ENCODE data around the gene KHDC1L. TPM values are rescaled to one million over a fixed set of nuclear protein-coding genes. Genes with fewer than 3 reads are reported as not detected.

The KHDC1L gene
- total and polyA plus RNA-seq, 2 donors (not counting 1 experiment from before 2014, with no cell fraction given): not detected

DNA sequence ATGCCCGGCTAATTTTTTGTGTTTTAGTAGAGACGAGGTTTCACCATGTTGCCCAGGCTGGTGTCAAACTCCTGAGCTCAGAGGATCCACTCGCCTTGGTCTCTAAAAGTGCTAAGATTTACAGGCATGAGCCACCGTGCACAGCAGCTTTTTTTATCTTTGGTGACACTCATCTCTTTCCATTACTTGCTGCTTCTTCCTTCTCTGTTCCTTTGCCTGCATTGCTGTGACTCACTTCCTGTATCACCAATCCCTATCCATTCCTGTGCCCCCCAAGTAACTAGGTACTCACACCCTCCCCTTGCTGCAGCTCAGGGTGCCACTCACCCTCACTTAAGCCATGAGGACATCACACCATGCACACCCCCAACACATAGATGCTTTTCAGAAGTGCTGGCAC, 24.6 kb downstream of the KHDC1L start:
- no peak overlapping the region for H3K4me3 ChIP-seq (ENCODE audit: control extremely low read depth in 1 of 5, extremely low read depth in 1 of 5, insufficient read depth in 1 of 5, low read depth in 2 of 5, low read length in 4 of 5)
- no peak overlapping the region for H2AFZ ChIP-seq (ENCODE audit: insufficient read depth, low read depth, low read length, poor library complexity, severe bottlenecking)
- Mint-ChIP-seq H3K27ac (no peak overlapping the region), H3K9me3 (ENCODE audit: insufficient read depth) (no peaks in the 10 kb centered on the region), H3K4me1 (no peaks in the 10 kb centered on the region), H3K4me3 (no peak overlapping the region), H3K27me3 (no peaks in the 10 kb centered on the region)
- H3K79me2 ChIP-seq (ENCODE audit: control insufficient read depth, insufficient read depth, low read length): no peaks in the 10 kb centered on the region
- H4K20me1 ChIP-seq (ENCODE audit: control insufficient read depth, insufficient read depth, low read length, poor library complexity, severe bottlenecking): no peaks in the 10 kb centered on the region
- no peaks in the 10 kb centered on the region for H3K4me1 ChIP-seq (ENCODE audit: control insufficient read depth in 2 of 2, insufficient read depth in 2 of 2, low read length in 2 of 2)
- H3K36me3 ChIP-seq (replicated peaks in 1 of 2; ENCODE audit: control extremely low read depth in 1 of 2, control insufficient read depth in 1 of 2, extremely low read depth in 1 of 2, insufficient read depth in 2 of 2, low read length in 1 of 2): no peaks in the 10 kb centered on the region
- DNase-seq (no peak), ATAC-seq (ENCODE audit: low read depth) (no peak)
- peaks cover 0 to under 1% (median 0%) of the 10 kb centered on the region in 3 donors for H3K9me3 ChIP-seq (ENCODE audit: control extremely low read depth in 1 of 3, control insufficient read depth in 2 of 3, insufficient read depth in 1 of 3, low read length in 2 of 3)
- intact Hi-C loops (cut with micrococcal nuclease): no loop called here
- H3K27ac ChIP-seq (ENCODE audit: low read length in 2 of 2): no peak overlapping the region
- no peak overlapping the region for H3K9ac ChIP-seq (ENCODE audit: low read length)
- TF ChIP-seq CTCF (IDR thresholded peaks at IDR 0.05): no peak
- TF ChIP-seq EZH2 (IDR thresholded peaks at IDR 0.05; ENCODE audit: borderline replicate concordance, insufficient read depth, low read depth, low read length, poor library complexity, severe bottlenecking): no peak
- no peak overlapping the region for H3K4me2 ChIP-seq (replicated peaks; ENCODE audit: low read depth, low read length, poor library complexity, severe bottlenecking)
- ChIA-PET CTCF (no interaction called here), POLR2A (no interaction called here)
- H3K27me3 ChIP-seq (replicated peaks in 1 of 4; ENCODE audit: control extremely low read depth in 1 of 4, control insufficient read depth in 3 of 4, insufficient read depth in 4 of 4, low read length in 3 of 4): no peaks in the 10 kb centered on the region
- 81% methylated on average over 4 of the region's 4 CpGs for WGBS (ENCODE audit: insufficient coverage)

- no peaks in the 10 kb centered on the region for H3K27me3 Mint-ChIP-seq
- no peak overlapping the region for H3K27ac Mint-ChIP-seq
- WGBS (ENCODE audit: insufficient coverage): 100% methylated on average over 1 of the region's 3 CpGs
- no peaks in the 10 kb centered on the region for H3K4me1 Mint-ChIP-seq
- no peaks in the 10 kb centered on the region for H3K9me3 ChIP-seq (ENCODE audit: control extremely low read depth in 1 of 3, control insufficient read depth in 2 of 3, insufficient read depth in 1 of 3, low read length in 2 of 3)
- no peaks in the 10 kb centered on the region for H3K4me1 ChIP-seq (ENCODE audit: control insufficient read depth in 2 of 2, insufficient read depth in 2 of 2, low read length in 2 of 2)
- POLR2A ChIA-PET: no interaction called here
- CTCF ChIA-PET: no interaction called here
- no peak overlapping the region for H2AFZ ChIP-seq (ENCODE audit: insufficient read depth, low read depth, low read length, poor library complexity, severe bottlenecking)
- H3K4me3 ChIP-seq (ENCODE audit: control extremely low read depth in 1 of 5, extremely low read depth in 1 of 5, insufficient read depth in 1 of 5, low read depth in 2 of 5, low read length in 4 of 5): no peak overlapping the region
- H3K79me2 ChIP-seq (ENCODE audit: control insufficient read depth, insufficient read depth, low read length): no peaks in the 10 kb centered on the region
- H3K4me3 Mint-ChIP-seq: no peak overlapping the region
- DNase-seq (no peak), ATAC-seq (ENCODE audit: low read depth) (no peak)
- H3K9me3 Mint-ChIP-seq (ENCODE audit: insufficient read depth): no peaks in the 10 kb centered on the region
- H3K27ac ChIP-seq (ENCODE audit: low read length in 2 of 2): no peak overlapping the region
- H3K27me3 ChIP-seq (replicated peaks in 1 of 4; ENCODE audit: control extremely low read depth in 1 of 4, control insufficient read depth in 3 of 4, insufficient read depth in 4 of 4, low read length in 3 of 4): no peaks in the 10 kb centered on the region
- H3K4me2 ChIP-seq (replicated peaks; ENCODE audit: low read depth, low read length, poor library complexity, severe bottlenecking): no peak overlapping the region
- peaks cover 0 to under 1% of the 10 kb centered on the region in 2 experiments for H3K36me3 ChIP-seq (replicated peaks in 1 of 2; ENCODE audit: control extremely low read depth in 1 of 2, control insufficient read depth in 1 of 2, extremely low read depth in 1 of 2, insufficient read depth in 2 of 2, low read length in 1 of 2)
- no peak for TF ChIP-seq CTCF (IDR thresholded peaks at IDR 0.05)
- TF ChIP-seq EZH2 (IDR thresholded peaks at IDR 0.05; ENCODE audit: borderline replicate concordance, insufficient read depth, low read depth, low read length, poor library complexity, severe bottlenecking): no peak
- intact Hi-C loops (cut with micrococcal nuclease): no loop called here
- H3K9ac ChIP-seq (ENCODE audit: low read length): no peak overlapping the region
- no peaks in the 10 kb centered on the region for H4K20me1 ChIP-seq (ENCODE audit: control insufficient read depth, insufficient read depth, low read length, poor library complexity, severe bottlenecking)
These were observed 25.0 kb downstream of the KHDC1L start for GRCh38 chr6:73200247-73200646.

Measured in B cell (primary cell).